ENCODE results near the gene CFDP1.

CFDP1 gene

GRCh38 chr16:75354170-75354569, 79.1 kb downstream of the CFDP1 start:
- H3K36me3 ChIP-seq (ENCODE audit: insufficient read depth, insufficient read length, low read length), result no peaks in the 10 kb centered on the region
- no peaks in the 10 kb centered on the region for H3K27me3 ChIP-seq (ENCODE audit: insufficient read depth, insufficient read length)
- H3K4me3 ChIP-seq (ENCODE audit: insufficient read length, low read depth), result no peak overlapping the region
- no peak for DNase-seq (ENCODE audit: low read depth, low spot score)
- H3K9me3 ChIP-seq (ENCODE audit: insufficient read depth, low read length), result no peaks in the 10 kb centered on the region
- no peak overlapping the region for H3K9ac ChIP-seq (ENCODE audit: insufficient read length, low read depth)
- TF ChIP-seq YY1 (IDR thresholded peaks at IDR 0.05; ENCODE audit: insufficient read depth, insufficient read length) (no peak), ZNF274 (IDR thresholded peaks at IDR 0.05; ENCODE audit: low read depth, low read length) (no peak), SUZ12 (IDR thresholded peaks at IDR 0.05; ENCODE audit: extremely low read depth, insufficient read depth, insufficient read length) (no peak)
- H3K4me1 ChIP-seq (ENCODE audit: insufficient read depth, insufficient read length), result no peaks in the 10 kb centered on the region

GRCh38 chr16:75351183-75351582, 82.1 kb downstream of the CFDP1 start:
- Histone ChIP-seq H3K27me3 (ENCODE audit: insufficient read depth, insufficient read length) (no peaks in the 10 kb centered on the region), H3K4me3 (ENCODE audit: insufficient read length, low read depth) (no peak overlapping the region), H3K9me3 (ENCODE audit: insufficient read depth, low read length) (no peaks in the 10 kb centered on the region), H3K36me3 (ENCODE audit: insufficient read depth, insufficient read length, low read length) (no peaks in the 10 kb centered on the region), H3K9ac (ENCODE audit: insufficient read length, low read depth) (no peak overlapping the region), H3K4me1 (ENCODE audit: insufficient read depth, insufficient read length) (no peaks in the 10 kb centered on the region)
- TF ChIP-seq SUZ12 (IDR thresholded peaks at IDR 0.05; ENCODE audit: extremely low read depth, insufficient read depth, insufficient read length) (no peak), ZNF274 (IDR thresholded peaks at IDR 0.05; ENCODE audit: low read depth, low read length) (no peak)
- no peak for DNase-seq (ENCODE audit: low read depth, low spot score)

GRCh38 chr16:75345711-75346110, 87.6 kb downstream of the CFDP1 start:
- H3K36me3 ChIP-seq (ENCODE audit: insufficient read depth, insufficient read length, low read length), result peaks cover 3% of the 10 kb centered on the region
- peaks cover 4% of the 10 kb centered on the region for H3K4me1 ChIP-seq (ENCODE audit: insufficient read depth, insufficient read length)
- no peaks in the 10 kb centered on the region for H3K9me3 ChIP-seq (ENCODE audit: insufficient read depth, low read length)
- TF ChIP-seq SUZ12 (IDR thresholded peaks at IDR 0.05; ENCODE audit: extremely low read depth, insufficient read depth, insufficient read length) (no peak), ZNF274 (IDR thresholded peaks at IDR 0.05; ENCODE audit: low read depth, low read length) (no peak), YY1 (IDR thresholded peaks at IDR 0.05; ENCODE audit: insufficient read depth, insufficient read length) (no peak)
- H3K27me3 ChIP-seq (ENCODE audit: insufficient read depth, insufficient read length), result no peaks in the 10 kb centered on the region
- H3K4me3 ChIP-seq (ENCODE audit: insufficient read length, low read depth), result no peak overlapping the region
- H3K9ac ChIP-seq (ENCODE audit: insufficient read length, low read depth), result no peak overlapping the region
- no peak for DNase-seq (ENCODE audit: low read depth, low spot score)

GRCh38 chr16:75343941-75344340, 89.4 kb downstream of the CFDP1 start:
- peaks cover 3% of the 10 kb centered on the region for H3K36me3 ChIP-seq (ENCODE audit: insufficient read depth, insufficient read length, low read length)

GRCh38 chr16:75343286-75343685, 90.0 kb downstream of the CFDP1 start:
- TF ChIP-seq SUZ12 (IDR thresholded peaks at IDR 0.05; ENCODE audit: extremely low read depth, insufficient read depth, insufficient read length), result no peak
- no peak for TF ChIP-seq ZNF274 (IDR thresholded peaks at IDR 0.05; ENCODE audit: low read depth, low read length)

More at GRCh38 chr16:75343941-75344340, 89.4 kb downstream of the CFDP1 start:
- Histone ChIP-seq H3K9ac (ENCODE audit: insufficient read length, low read depth) (no peak overlapping the region), H3K27me3 (ENCODE audit: insufficient read depth, insufficient read length) (no peaks in the 10 kb centered on the region), H3K4me1 (ENCODE audit: insufficient read depth, insufficient read length) (peaks cover 4% of the 10 kb centered on the region), H3K4me3 (ENCODE audit: insufficient read length, low read depth) (no peak overlapping the region), H3K9me3 (ENCODE audit: insufficient read depth, low read length) (no peaks in the 10 kb centered on the region)
- TF ChIP-seq YY1 (IDR thresholded peaks at IDR 0.05; ENCODE audit: insufficient read depth, insufficient read length) (no peak), SUZ12 (IDR thresholded peaks at IDR 0.05; ENCODE audit: extremely low read depth, insufficient read depth, insufficient read length) (no peak), ZNF274 (IDR thresholded peaks at IDR 0.05; ENCODE audit: low read depth, low read length) (no peak)
- DNase-seq (ENCODE audit: low read depth, low spot score), result no peak

GRCh38 chr16:75342308-75342811, 90.9 kb downstream of the CFDP1 start:
- Histone ChIP-seq H3K4me3 (ENCODE audit: insufficient read length, low read depth) (no peak overlapping the region), H3K27me3 (ENCODE audit: insufficient read depth, insufficient read length) (no peaks in the 10 kb centered on the region), H3K9ac (ENCODE audit: insufficient read length, low read depth) (no peak overlapping the region), H3K9me3 (ENCODE audit: insufficient read depth, low read length) (no peaks in the 10 kb centered on the region), H3K36me3 (ENCODE audit: insufficient read depth, insufficient read length, low read length) (peaks cover 3% of the 10 kb centered on the region), H3K4me1 (ENCODE audit: insufficient read depth, insufficient read length) (peaks cover 4% of the 10 kb centered on the region)
- DNase-seq (ENCODE audit: low read depth, low spot score), result no peak
- no peak for TF ChIP-seq YY1 (IDR thresholded peaks at IDR 0.05; ENCODE audit: insufficient read depth, insufficient read length)
- no peak for TF ChIP-seq SUZ12 (IDR thresholded peaks at IDR 0.05; ENCODE audit: extremely low read depth, insufficient read depth, insufficient read length)
- no peak for TF ChIP-seq ZNF274 (IDR thresholded peaks at IDR 0.05; ENCODE audit: low read depth, low read length)

More at GRCh38 chr16:75343286-75343685, 90.0 kb downstream of the CFDP1 start:
- no peaks in the 10 kb centered on the region for H3K27me3 ChIP-seq (ENCODE audit: insufficient read depth, insufficient read length)
- peaks cover 4% of the 10 kb centered on the region for H3K4me1 ChIP-seq (ENCODE audit: insufficient read depth, insufficient read length)
- no peaks in the 10 kb centered on the region for H3K9me3 ChIP-seq (ENCODE audit: insufficient read depth, low read length)
- H3K36me3 ChIP-seq (ENCODE audit: insufficient read depth, insufficient read length, low read length), result peaks cover 3% of the 10 kb centered on the region
- no peak for DNase-seq (ENCODE audit: low read depth, low spot score)
- H3K9ac ChIP-seq (ENCODE audit: insufficient read length, low read depth), result no peak overlapping the region
- H3K4me3 ChIP-seq (ENCODE audit: insufficient read length, low read depth), result no peak overlapping the region

GRCh38 chr16:75341564-75342307, 91.6 kb downstream of the CFDP1 start:
- Histone ChIP-seq H3K4me3 (ENCODE audit: insufficient read length, low read depth) (no peak overlapping the region), H3K36me3 (ENCODE audit: insufficient read depth, insufficient read length, low read length) (peaks cover 3% of the 10 kb centered on the region), H3K27me3 (ENCODE audit: insufficient read depth, insufficient read length) (no peaks in the 10 kb centered on the region), H3K4me1 (ENCODE audit: insufficient read depth, insufficient read length) (peaks cover 4% of the 10 kb centered on the region), H3K9ac (ENCODE audit: insufficient read length, low read depth) (no peak overlapping the region), H3K9me3 (ENCODE audit: insufficient read depth, low read length) (no peaks in the 10 kb centered on the region)
- no peak for DNase-seq (ENCODE audit: low read depth, low spot score)
- no peak for TF ChIP-seq ZNF274 (IDR thresholded peaks at IDR 0.05; ENCODE audit: low read depth, low read length)
- TF ChIP-seq YY1 (IDR thresholded peaks at IDR 0.05; ENCODE audit: insufficient read depth, insufficient read length), result no peak

Measured in NT2/D1 (cell line).